NT2/D1 (cell line): ENCODE measurements around the gene TMEM176B.

Experiments used
- DNase-seq: peaks from one replicate; pipeline ENCODE4 v3.0.0-alpha.2; 2011; ENCODE audit warnings: low read depth, low spot score
- H3K27me3 ChIP-seq: 2 replicates; pipeline ENCODE4 v1.6.0; 2011; ENCODE audit warnings: mild to moderate bottlenecking; ENCODE audit not compliant: insufficient read length, insufficient read depth
- H3K36me3 ChIP-seq: 2 replicates; pipeline ENCODE4 v1.6.1; 2011; ENCODE audit warnings: mild to moderate bottlenecking, low read length, mixed read lengths; ENCODE audit not compliant: insufficient read depth, insufficient read length
- H3K4me1 ChIP-seq: 2 replicates; pipeline ENCODE4 v1.5.1; 2011; ENCODE audit not compliant: insufficient read depth, insufficient read length
- H3K4me3 ChIP-seq: 2 replicates; pipeline ENCODE4 v1.5.1; 2011; ENCODE audit warnings: low read depth; ENCODE audit not compliant: insufficient read length
- H3K9ac ChIP-seq: 2 replicates; pipeline ENCODE4 v1.6.0; 2011; ENCODE audit warnings: low read depth; ENCODE audit not compliant: insufficient read length
- H3K9me3 ChIP-seq: 2 replicates; pipeline ENCODE4 v1.5.1; 2011; ENCODE audit warnings: mild to moderate bottlenecking, low read length; ENCODE audit not compliant: insufficient read depth
- SUZ12 ChIP-seq: IDR thresholded peaks from 2 replicates; pipeline ENCODE4 v1.6.1; 2011; ENCODE audit not compliant: insufficient read length, insufficient read depth; ENCODE audit errors: extremely low read depth
- YY1 ChIP-seq: IDR thresholded peaks from 2 replicates; pipeline ENCODE4 v1.6.1; 2011; ENCODE audit not compliant: insufficient read length, insufficient read depth
- ZNF274 ChIP-seq: IDR thresholded peaks from 2 replicates; pipeline ENCODE4 v1.6.1; 2011; ENCODE audit warnings: mild to moderate bottlenecking, low read depth, low read length

TMEM176B gene

GRCh38 chr7:150829426-150829825 lies 29.3 kb upstream of the TMEM176B start:
- H3K36me3 ChIP-seq: no peaks in the 10 kb centered on the region
- no peaks in the 10 kb centered on the region for H3K4me1 ChIP-seq
- no peak for DNase-seq
- no peak overlapping the region for H3K4me3 ChIP-seq
- H3K9me3 ChIP-seq: no peaks in the 10 kb centered on the region
- H3K9ac ChIP-seq: no peak overlapping the region
- H3K27me3 ChIP-seq: no peaks in the 10 kb centered on the region
- TF ChIP-seq SUZ12 (no peak), ZNF274 (no peak), YY1 (no peak)

DNA sequence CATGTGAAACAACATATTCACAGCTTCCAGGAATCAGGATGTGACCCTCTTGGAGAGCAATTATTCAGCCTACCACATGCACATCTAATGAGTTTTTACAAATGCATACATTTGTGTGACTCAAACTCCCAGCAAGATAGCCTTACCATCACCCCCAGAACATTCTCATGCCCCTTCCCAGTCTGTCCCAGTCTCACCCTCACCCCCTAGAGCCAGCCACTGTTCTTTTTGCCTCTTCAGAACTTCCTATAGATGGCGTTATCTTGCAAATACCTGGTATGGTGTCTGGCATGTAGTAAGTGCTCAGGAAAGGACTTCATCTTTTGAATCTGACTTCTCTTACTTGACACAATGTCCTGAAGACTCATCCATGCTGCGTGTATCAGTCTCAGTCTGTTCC lies 28.2 kb upstream of the TMEM176B start:
- no peaks in the 10 kb centered on the region for H3K27me3 ChIP-seq
- no peaks in the 10 kb centered on the region for H3K9me3 ChIP-seq
- H3K9ac ChIP-seq: no peak overlapping the region
- TF ChIP-seq YY1: no peak
- no peaks in the 10 kb centered on the region for H3K4me1 ChIP-seq
- no peak for DNase-seq
- H3K36me3 ChIP-seq: no peaks in the 10 kb centered on the region
- H3K4me3 ChIP-seq: no peak overlapping the region

DNA sequence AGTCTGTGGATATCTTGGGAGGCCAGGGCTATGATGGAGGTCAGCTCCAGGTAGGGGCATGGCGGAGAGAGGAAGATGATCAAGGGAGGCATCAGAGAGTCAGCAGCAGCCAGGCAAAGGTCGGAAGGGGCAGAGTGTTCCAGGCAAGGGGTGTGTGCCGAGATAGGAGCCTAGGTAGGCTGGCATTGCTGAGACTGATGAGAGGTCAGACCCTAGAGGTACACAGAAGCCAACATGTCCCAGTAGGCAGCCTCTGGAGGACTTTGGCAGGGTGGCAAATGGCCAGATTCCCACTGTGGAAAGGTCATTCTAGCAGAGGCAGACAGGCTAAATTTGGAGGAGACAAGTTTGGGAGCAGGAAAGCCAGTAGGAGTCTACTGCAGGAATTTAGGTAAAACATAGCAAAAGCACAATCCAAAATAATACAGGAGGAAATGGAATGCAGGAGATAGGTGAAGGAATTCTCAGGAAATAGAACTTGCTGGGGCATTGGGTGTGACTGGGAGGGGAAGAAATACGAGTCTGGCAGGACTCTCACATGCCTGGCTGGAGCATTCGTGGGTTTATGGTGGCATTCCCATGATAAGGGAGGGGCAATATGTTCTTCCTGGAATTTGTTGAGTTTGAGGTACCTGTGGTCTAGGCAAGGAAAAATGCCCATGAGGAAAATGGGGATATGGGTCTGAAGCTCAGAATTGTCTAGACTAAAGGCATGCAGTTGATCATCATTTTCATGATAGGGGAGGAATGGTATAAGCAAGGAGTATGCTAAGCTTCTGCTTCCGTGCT lies 26.1 kb upstream of the TMEM176B start:
- Histone ChIP-seq H3K4me1 (peaks cover under 1% of the 10 kb centered on the region), H3K9ac (no peak overlapping the region), H3K36me3 (no peaks in the 10 kb centered on the region), H3K9me3 (no peaks in the 10 kb centered on the region), H3K27me3 (no peaks in the 10 kb centered on the region), H3K4me3 (no peak overlapping the region)
- DNase-seq: no peak
- TF ChIP-seq SUZ12 (no peak), YY1 (no peak), ZNF274 (no peak)

DNA sequence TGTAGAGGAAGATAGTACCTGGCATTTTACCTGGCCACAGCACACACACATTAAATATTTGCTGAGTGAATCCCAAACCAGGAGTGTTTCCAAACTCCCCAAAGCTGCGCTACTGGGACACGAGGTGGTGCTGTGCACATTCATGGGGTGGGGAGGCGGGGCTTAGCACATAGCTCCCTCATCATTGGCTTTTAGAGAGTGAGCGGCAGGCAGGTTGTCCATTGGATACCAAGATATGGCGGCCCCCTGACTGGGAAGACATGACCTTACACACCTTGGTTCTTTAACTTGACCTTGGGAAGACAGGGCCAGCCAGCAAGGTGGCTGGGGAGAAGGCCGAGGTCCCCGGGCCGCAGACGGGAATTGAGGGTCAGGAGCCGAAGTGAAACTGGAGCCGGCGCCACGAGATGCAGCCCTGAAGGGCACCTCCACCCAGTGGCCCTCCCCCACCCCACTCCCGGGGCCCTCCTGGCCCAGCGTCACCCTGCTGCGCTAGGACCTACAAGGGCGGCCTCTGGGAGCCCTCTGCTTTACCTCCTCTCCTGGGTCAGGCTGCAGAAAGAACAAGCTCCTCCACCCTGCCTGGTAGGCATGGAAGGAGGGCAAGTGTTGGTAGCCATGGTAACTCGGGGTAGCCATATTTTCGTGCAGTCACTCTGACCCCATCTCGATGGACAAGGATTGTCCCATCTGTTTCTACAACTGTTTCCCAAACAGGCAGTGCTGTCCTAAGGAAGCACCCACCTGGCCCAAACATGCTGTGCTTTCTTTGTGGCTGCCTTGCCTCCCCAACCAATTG lies 24.4 kb upstream of the TMEM176B start:
- H3K36me3 ChIP-seq: no peaks in the 10 kb centered on the region
- H3K27me3 ChIP-seq: no peaks in the 10 kb centered on the region
- H3K4me1 ChIP-seq: peaks cover 2% of the 10 kb centered on the region
- TF ChIP-seq YY1: no peak
- no peak for TF ChIP-seq ZNF274
- TF ChIP-seq SUZ12: no peak
- DNase-seq: no peak
- H3K4me3 ChIP-seq: no peak overlapping the region
- H3K9ac ChIP-seq: no peak overlapping the region
- no peaks in the 10 kb centered on the region for H3K9me3 ChIP-seq

- H3K36me3 ChIP-seq: no peaks in the 10 kb centered on the region
- peaks cover 2% of the 10 kb centered on the region for H3K4me1 ChIP-seq
- no peak overlapping the region for H3K9ac ChIP-seq
- TF ChIP-seq YY1 (no peak), SUZ12 (no peak), ZNF274 (no peak)
- H3K9me3 ChIP-seq: no peaks in the 10 kb centered on the region
- H3K4me3 ChIP-seq: no peak overlapping the region
- no peaks in the 10 kb centered on the region for H3K27me3 ChIP-seq
- no peak for DNase-seq
These were observed 23.4 kb upstream of the TMEM176B start for GRCh38 chr7:150823484-150824126.

GRCh38 chr7:150823043-150823442 lies 22.9 kb upstream of the TMEM176B start:
- DNase-seq: no peak
- H3K9ac ChIP-seq: no peak overlapping the region
- peaks cover 2% of the 10 kb centered on the region for H3K4me1 ChIP-seq
- H3K27me3 ChIP-seq: no peaks in the 10 kb centered on the region
- no peak for TF ChIP-seq SUZ12
- no peak for TF ChIP-seq YY1
- TF ChIP-seq ZNF274: no peak
- H3K36me3 ChIP-seq: no peaks in the 10 kb centered on the region
- H3K9me3 ChIP-seq: no peaks in the 10 kb centered on the region
- H3K4me3 ChIP-seq: no peak overlapping the region

GRCh38 chr7:150820578-150821198 lies 20.5 kb upstream of the TMEM176B start:
- H3K4me3 ChIP-seq: no peak overlapping the region
- no peak for DNase-seq
- peaks cover 7% of the 10 kb centered on the region for H3K9me3 ChIP-seq
- no peak overlapping the region for H3K9ac ChIP-seq
- no peaks in the 10 kb centered on the region for H3K27me3 ChIP-seq
- peaks cover 2% of the 10 kb centered on the region for H3K4me1 ChIP-seq
- TF ChIP-seq YY1: no peak
- no peak for TF ChIP-seq ZNF274
- TF ChIP-seq SUZ12: no peak
- no peaks in the 10 kb centered on the region for H3K36me3 ChIP-seq
